ENCODE results near the gene NEIL3.

The NEIL3 gene

GRCh38 chr4:177309522-177310371, at the start of gene NEIL3:
Gene NEIL3, plus strand, starts transcription at chr4:177309874. Its CDS starts 80 bp downstream, at chr4:177309954.
- Histone ChIP-seq H3K4me3 (ENCODE audit: low read depth, low read length) (peak within 1 kb of the TSS; percentile 88), H3K36me3 (ENCODE audit: insufficient read depth, low read length) (no peaks in the 10 kb centered on the region), H3K79me2 (ENCODE audit: control insufficient read depth, insufficient read depth, low read length, unreplicated experiment) (peaks cover 41% of the 10 kb centered on the region), H3K27ac (ENCODE audit: low read depth, low read length) (peak within 1 kb of the TSS; percentile 35; the same call in 1 of the 2 replicates), H3K27me3 (ENCODE audit: insufficient read depth, low read length) (no peaks in the 10 kb centered on the region), H3K4me1 (ENCODE audit: control insufficient read depth, insufficient read depth, low read length, unreplicated experiment) (peaks cover 42% of the 10 kb centered on the region), H2AFZ (ENCODE audit: low read length, unreplicated experiment) (peak within 1 kb of the TSS; percentile 86)

DNA sequence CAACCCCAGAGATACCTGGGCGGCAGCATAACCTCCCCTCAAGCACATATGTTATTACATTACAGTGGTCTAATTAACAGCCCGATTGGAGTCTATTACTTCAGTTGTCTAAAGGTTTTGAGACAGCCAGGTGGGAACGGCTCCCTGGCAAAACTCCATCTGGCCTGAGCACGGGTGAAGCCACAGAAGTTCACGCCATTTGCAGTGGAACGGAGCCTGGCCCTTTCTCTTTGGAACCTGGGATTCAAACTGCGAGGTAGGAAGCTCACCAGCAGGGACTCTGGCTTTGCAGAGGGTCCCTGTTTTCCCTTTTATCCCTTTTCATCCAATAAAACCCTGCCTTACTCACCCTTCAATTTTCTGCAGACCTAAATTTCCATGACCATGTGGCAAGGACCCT, 45.9 kb upstream of the NEIL3 start:
- H3K36me3 ChIP-seq (ENCODE audit: insufficient read depth, low read length), result no peaks in the 10 kb centered on the region
- H3K79me2 ChIP-seq (ENCODE audit: control insufficient read depth, insufficient read depth, low read length, unreplicated experiment), result no peaks in the 10 kb centered on the region
- H2AFZ ChIP-seq (ENCODE audit: low read length, unreplicated experiment), result no peak overlapping the region
- no peak overlapping the region for H3K4me3 ChIP-seq (ENCODE audit: low read depth, low read length)
- H3K4me1 ChIP-seq (ENCODE audit: control insufficient read depth, insufficient read depth, low read length, unreplicated experiment), result no peaks in the 10 kb centered on the region
- no peak overlapping the region for H3K27ac ChIP-seq (ENCODE audit: low read depth, low read length)
- H3K27me3 ChIP-seq (ENCODE audit: insufficient read depth, low read length), result no peaks in the 10 kb centered on the region

- no peaks in the 10 kb centered on the region for H3K79me2 ChIP-seq (ENCODE audit: control insufficient read depth, insufficient read depth, low read length, unreplicated experiment)
- H3K4me1 ChIP-seq (ENCODE audit: control insufficient read depth, insufficient read depth, low read length, unreplicated experiment), result no peaks in the 10 kb centered on the region
- H3K36me3 ChIP-seq (ENCODE audit: insufficient read depth, low read length), result no peaks in the 10 kb centered on the region
- no peak overlapping the region for H2AFZ ChIP-seq (ENCODE audit: low read length, unreplicated experiment)
- no peaks in the 10 kb centered on the region for H3K27me3 ChIP-seq (ENCODE audit: insufficient read depth, low read length)
- no peak overlapping the region for H3K4me3 ChIP-seq (ENCODE audit: low read depth, low read length)
- H3K27ac ChIP-seq (ENCODE audit: low read depth, low read length), result no peak overlapping the region
These were observed 44.8 kb upstream of the NEIL3 start for GRCh38 chr4:177264788-177265422.

- Histone ChIP-seq H3K27me3 (ENCODE audit: insufficient read depth, low read length) (no peaks in the 10 kb centered on the region), H3K79me2 (ENCODE audit: control insufficient read depth, insufficient read depth, low read length, unreplicated experiment) (no peaks in the 10 kb centered on the region), H3K27ac (ENCODE audit: low read depth, low read length) (no peak overlapping the region), H3K4me1 (ENCODE audit: control insufficient read depth, insufficient read depth, low read length, unreplicated experiment) (no peaks in the 10 kb centered on the region), H3K4me3 (ENCODE audit: low read depth, low read length) (no peak overlapping the region), H2AFZ (ENCODE audit: low read length, unreplicated experiment) (no peak overlapping the region), H3K36me3 (ENCODE audit: insufficient read depth, low read length) (no peaks in the 10 kb centered on the region)
These were observed 43.9 kb upstream of the NEIL3 start for GRCh38 chr4:177265729-177266128.

DNA sequence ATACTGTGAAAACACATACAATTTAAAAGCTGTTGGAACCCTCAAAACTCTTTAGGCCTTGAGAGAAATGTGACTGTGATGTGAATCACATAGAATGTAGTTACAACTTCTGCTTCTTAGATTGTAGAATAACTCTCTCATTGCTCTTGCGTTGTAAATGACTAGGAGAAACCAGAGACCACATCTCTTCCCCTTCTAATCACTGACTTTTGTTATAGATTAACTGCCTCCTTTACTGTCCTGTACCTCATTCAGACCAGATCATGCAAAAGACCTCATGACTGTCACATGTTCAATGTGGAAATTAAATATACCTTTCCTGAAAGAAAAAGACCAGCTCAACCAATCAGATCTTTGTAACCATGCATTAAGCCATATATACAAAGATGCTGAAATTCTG, 43.2 kb upstream of the NEIL3 start:
- Histone ChIP-seq H3K79me2 (ENCODE audit: control insufficient read depth, insufficient read depth, low read length, unreplicated experiment) (no peaks in the 10 kb centered on the region), H3K27me3 (ENCODE audit: insufficient read depth, low read length) (no peaks in the 10 kb centered on the region), H3K4me3 (ENCODE audit: low read depth, low read length) (no peak overlapping the region), H3K36me3 (ENCODE audit: insufficient read depth, low read length) (no peaks in the 10 kb centered on the region), H2AFZ (ENCODE audit: low read length, unreplicated experiment) (no peak overlapping the region), H3K4me1 (ENCODE audit: control insufficient read depth, insufficient read depth, low read length, unreplicated experiment) (no peaks in the 10 kb centered on the region), H3K27ac (ENCODE audit: low read depth, low read length) (no peak overlapping the region)

DNA sequence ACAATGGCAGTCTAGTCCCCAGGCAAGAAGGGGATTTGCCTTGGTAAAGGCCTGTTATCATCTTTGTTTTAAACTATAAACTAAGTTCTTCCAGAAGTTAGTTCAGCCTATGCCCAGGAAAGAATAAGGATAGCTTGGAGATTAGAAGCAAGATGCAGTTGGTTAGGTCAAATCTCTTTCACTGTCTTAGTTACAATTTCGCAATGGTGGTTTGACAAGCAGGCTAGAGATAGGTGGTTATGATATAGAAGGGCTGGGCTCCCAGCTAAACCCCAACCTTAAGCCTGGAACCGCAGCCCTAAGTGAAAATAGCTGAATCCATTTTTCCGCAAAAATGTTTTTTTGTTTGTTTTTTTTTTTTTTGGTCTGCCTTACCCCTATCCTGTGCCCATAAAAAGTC, 41.8 kb upstream of the NEIL3 start:
- Histone ChIP-seq H2AFZ (ENCODE audit: low read length, unreplicated experiment) (no peak overlapping the region), H3K27me3 (ENCODE audit: insufficient read depth, low read length) (no peaks in the 10 kb centered on the region), H3K27ac (ENCODE audit: low read depth, low read length) (no peak overlapping the region), H3K36me3 (ENCODE audit: insufficient read depth, low read length) (no peaks in the 10 kb centered on the region), H3K4me3 (ENCODE audit: low read depth, low read length) (no peak overlapping the region), H3K79me2 (ENCODE audit: control insufficient read depth, insufficient read depth, low read length, unreplicated experiment) (no peaks in the 10 kb centered on the region), H3K4me1 (ENCODE audit: control insufficient read depth, insufficient read depth, low read length, unreplicated experiment) (no peaks in the 10 kb centered on the region)

DNA sequence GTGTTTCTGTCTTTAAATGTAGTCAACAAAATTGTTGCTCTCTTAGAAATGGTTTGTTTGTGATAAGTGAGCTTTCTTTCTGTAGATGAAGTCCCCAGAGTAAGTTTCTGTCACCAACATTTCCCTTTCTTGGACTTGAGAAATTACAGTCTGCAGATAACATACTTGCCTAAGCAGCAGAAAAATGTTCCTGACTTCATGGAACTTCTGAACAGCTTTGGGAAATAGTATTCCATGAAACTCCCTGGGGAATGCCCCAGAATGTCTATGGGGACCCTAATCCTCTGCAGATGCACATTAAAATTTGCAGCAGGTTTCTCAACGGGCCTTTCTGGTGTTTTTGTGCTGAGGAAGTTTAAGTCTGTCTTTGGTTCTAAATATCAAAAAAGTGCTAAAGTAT, 38.6 kb upstream of the NEIL3 start:
- no peak overlapping the region for H3K4me3 ChIP-seq (ENCODE audit: low read depth, low read length)
- no peak overlapping the region for H3K27ac ChIP-seq (ENCODE audit: low read depth, low read length)
- no peaks in the 10 kb centered on the region for H3K36me3 ChIP-seq (ENCODE audit: insufficient read depth, low read length)
- H3K79me2 ChIP-seq (ENCODE audit: control insufficient read depth, insufficient read depth, low read length, unreplicated experiment), result no peaks in the 10 kb centered on the region
- no peaks in the 10 kb centered on the region for H3K27me3 ChIP-seq (ENCODE audit: insufficient read depth, low read length)
- H3K4me1 ChIP-seq (ENCODE audit: control insufficient read depth, insufficient read depth, low read length, unreplicated experiment), result no peaks in the 10 kb centered on the region
- no peak overlapping the region for H2AFZ ChIP-seq (ENCODE audit: low read length, unreplicated experiment)

DNA sequence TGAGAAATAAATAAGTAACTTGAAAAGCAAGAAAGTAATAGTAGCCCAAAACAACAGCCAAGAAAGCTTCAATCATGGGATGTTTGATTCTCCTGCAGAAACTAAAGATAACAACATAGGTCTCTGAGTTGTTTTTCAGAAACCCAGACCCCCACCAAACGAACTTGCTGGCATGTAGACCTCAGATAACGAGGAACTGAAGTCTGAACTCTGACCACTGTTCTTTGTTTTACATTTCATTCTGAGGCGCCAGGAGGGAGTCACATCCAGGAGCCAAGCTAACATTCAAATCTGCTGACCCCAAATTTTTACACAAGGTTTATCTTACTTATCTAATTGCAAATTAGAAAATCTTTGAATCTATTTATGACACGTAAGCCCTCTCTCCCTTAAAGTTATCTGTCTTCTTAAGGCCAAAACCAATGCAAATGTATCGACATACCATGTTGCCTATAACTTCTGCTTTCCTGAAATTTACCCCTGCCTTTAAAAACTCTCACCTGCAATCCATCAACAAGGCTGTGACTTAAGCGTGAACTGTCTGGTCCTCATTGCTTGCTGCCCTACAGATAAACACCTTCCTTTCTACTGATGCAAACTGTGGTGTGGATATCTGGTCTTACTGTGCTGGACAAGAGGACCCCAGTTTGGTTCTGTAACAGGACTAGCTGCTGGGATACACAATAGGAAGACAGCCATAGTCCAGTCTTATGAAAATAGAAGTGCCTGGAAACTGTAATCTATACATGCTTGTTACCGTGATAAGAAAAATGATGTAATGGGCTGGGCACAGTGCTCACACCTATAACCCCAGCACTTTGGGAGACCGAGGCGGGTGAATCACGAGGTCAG, 37.5 kb upstream of the NEIL3 start:
- Histone ChIP-seq H3K79me2 (ENCODE audit: control insufficient read depth, insufficient read depth, low read length, unreplicated experiment) (no peaks in the 10 kb centered on the region), H3K4me1 (ENCODE audit: control insufficient read depth, insufficient read depth, low read length, unreplicated experiment) (no peaks in the 10 kb centered on the region), H3K27me3 (ENCODE audit: insufficient read depth, low read length) (no peaks in the 10 kb centered on the region), H3K4me3 (ENCODE audit: low read depth, low read length) (no peak overlapping the region), H3K27ac (ENCODE audit: low read depth, low read length) (no peak overlapping the region), H2AFZ (ENCODE audit: low read length, unreplicated experiment) (no peak overlapping the region), H3K36me3 (ENCODE audit: insufficient read depth, low read length) (no peaks in the 10 kb centered on the region)

DNA sequence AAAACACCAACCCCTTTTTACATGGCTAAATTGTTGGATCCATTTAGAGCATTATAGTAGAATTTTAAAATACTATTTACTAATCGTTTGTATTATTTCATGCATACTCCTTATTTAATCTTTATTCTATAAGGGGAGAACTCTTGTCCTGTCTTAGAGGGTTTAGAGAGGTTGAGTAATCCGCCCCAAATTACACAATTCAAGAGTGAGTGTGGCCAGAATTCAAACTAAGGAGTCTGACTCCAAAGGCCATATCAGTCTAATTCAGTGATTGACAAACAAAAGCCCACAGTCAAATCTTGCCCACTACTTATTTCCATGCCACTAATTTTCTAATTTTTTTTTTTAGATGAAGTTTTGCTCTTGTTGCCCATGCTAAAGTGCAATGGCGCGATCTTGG, 33.7 kb upstream of the NEIL3 start:
- Histone ChIP-seq H3K36me3 (ENCODE audit: insufficient read depth, low read length) (no peaks in the 10 kb centered on the region), H2AFZ (ENCODE audit: low read length, unreplicated experiment) (no peak overlapping the region), H3K4me1 (ENCODE audit: control insufficient read depth, insufficient read depth, low read length, unreplicated experiment) (no peaks in the 10 kb centered on the region), H3K27ac (ENCODE audit: low read depth, low read length) (no peak overlapping the region), H3K4me3 (ENCODE audit: low read depth, low read length) (no peak overlapping the region), H3K79me2 (ENCODE audit: control insufficient read depth, insufficient read depth, low read length, unreplicated experiment) (no peaks in the 10 kb centered on the region), H3K27me3 (ENCODE audit: insufficient read depth, low read length) (no peaks in the 10 kb centered on the region)

DNA sequence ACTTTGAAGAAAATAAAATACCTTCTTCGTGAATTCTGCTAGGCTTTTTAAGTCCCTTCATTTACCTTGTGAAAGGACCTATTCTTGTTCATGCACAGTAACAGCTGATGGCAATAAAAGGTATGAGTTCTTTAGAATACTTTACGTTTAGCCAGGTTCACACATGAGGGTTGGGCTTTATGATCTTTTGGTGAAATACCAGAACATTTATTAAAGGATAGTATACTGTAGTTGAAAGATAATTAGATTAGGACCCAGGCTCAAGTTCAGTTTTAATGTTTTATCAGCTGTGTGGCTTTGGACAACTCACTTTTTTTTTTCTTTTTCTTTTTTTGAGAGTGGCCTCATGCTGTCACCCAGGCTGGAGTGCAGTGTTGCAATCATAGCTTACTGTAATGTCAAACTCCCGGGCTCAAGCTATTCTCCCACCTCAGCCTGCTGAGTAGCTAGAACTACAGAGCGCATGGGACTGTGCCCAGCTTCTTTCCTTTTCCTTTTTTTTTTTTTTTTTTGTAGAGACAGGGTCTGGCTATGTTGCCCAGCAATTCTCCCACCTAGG, 28.2 kb upstream of the NEIL3 start:
- H3K79me2 ChIP-seq (ENCODE audit: control insufficient read depth, insufficient read depth, low read length, unreplicated experiment), result no peaks in the 10 kb centered on the region
- no peaks in the 10 kb centered on the region for H3K36me3 ChIP-seq (ENCODE audit: insufficient read depth, low read length)

More for the DNA sequence above, 28.2 kb upstream of the NEIL3 start:
- no peaks in the 10 kb centered on the region for H3K4me1 ChIP-seq (ENCODE audit: control insufficient read depth, insufficient read depth, low read length, unreplicated experiment)
- H3K27me3 ChIP-seq (ENCODE audit: insufficient read depth, low read length), result no peaks in the 10 kb centered on the region
- H3K27ac ChIP-seq (ENCODE audit: low read depth, low read length), result no peak overlapping the region
- no peak overlapping the region for H2AFZ ChIP-seq (ENCODE audit: low read length, unreplicated experiment)
- no peak overlapping the region for H3K4me3 ChIP-seq (ENCODE audit: low read depth, low read length)

Data from ACC112 (cell line).